Spinal cord (tissue), 10 donors: ENCODE results near the gene DCN. TPM values are rescaled to one million over a fixed set of nuclear protein-coding genes. Genes with fewer than 3 reads are reported as not detected.

ENCODE experiments used
- DNase-seq, 6 donors: peaks; one replicate each; pipeline versions ENCODE4 v3.0.0 to v3.0.0-alpha.2; 2013 to 2015; ENCODE audit warnings: low spot score in 6 of 6, low read depth in 4 of 6
- H3K27ac ChIP-seq: one replicate; pipeline ENCODE4 v1.5.1; 2013; ENCODE audit warnings: low read depth, low read length, control low read depth
- H3K27me3 ChIP-seq: one replicate; pipeline ENCODE4 v1.6.1; 2013; ENCODE audit warnings: low read length; ENCODE audit not compliant: control insufficient read depth, insufficient read depth
- H3K36me3 ChIP-seq: one replicate; pipeline ENCODE4 v1.6.1; 2013; ENCODE audit warnings: low read length; ENCODE audit not compliant: control insufficient read depth, insufficient read depth
- H3K4me1 ChIP-seq: one replicate; pipeline ENCODE4 v1.6.1; 2013; ENCODE audit warnings: low read length; ENCODE audit not compliant: control insufficient read depth, insufficient read depth
- H3K4me3 ChIP-seq: one replicate; pipeline ENCODE4 v1.5.1; 2013; ENCODE audit warnings: low read depth, low read length, control low read depth
- H3K9me3 ChIP-seq: one replicate; pipeline ENCODE4 v1.6.1; 2013; ENCODE audit warnings: low read length; ENCODE audit not compliant: control insufficient read depth, insufficient read depth
- WGBS: methylation state at CpG from one replicate; pipeline ENCODE4 v1.1.5; 2013; ENCODE audit warnings: missing lambda C conversion rate; ENCODE audit not compliant: insufficient coverage; 5-methylcytosine and 5-hydroxymethylcytosine counted together
- polyA plus RNA-seq, 2 donors: library from polyadenylated mRNA; unstranded; fragments of 120-200 nt; gene quantifications; one replicate each; pipeline ENCODE4 v1.2.1, GENCODE V29; 2013; ENCODE audit not compliant: insufficient read length in 2 of 2
- total RNA-seq, 2 donors: library from RNA; depleted of rRNA in 1 of 2; stranded (reverse); fragments of 120-200 nt in 1 of 2; fragments of >200 nt in 1 of 2; gene quantifications; one replicate each; pipeline versions ENCODE4 v1.2.3 to v1.2.4, GENCODE V29; 2013 to 2014
- donor health status: healthy.

The DCN gene
- total and polyA plus RNA-seq, 4 donors: 150 to 1,076 (median 470) TPM

- WGBS: no CpG with 5 or more reads among the region's 2 CpGs
- H3K27ac ChIP-seq: no peak overlapping the region
- no peaks in the 10 kb centered on the region for H3K27me3 ChIP-seq
Measured at GRCh38 chr12:91155990-91156389, 26.6 kb downstream of the DCN start.

GRCh38 chr12:91154131-91154530 is 28.5 kb downstream of the DCN start:
- Histone ChIP-seq H3K36me3 (no peaks in the 10 kb centered on the region), H3K27ac (no peak overlapping the region), H3K4me3 (no peak overlapping the region), H3K4me1 (no peaks in the 10 kb centered on the region), H3K9me3 (no peaks in the 10 kb centered on the region), H3K27me3 (no peaks in the 10 kb centered on the region)
- WGBS: no CpG with 5 or more reads among the region's 3 CpGs
- DNase-seq: no peak

More at GRCh38 chr12:91155990-91156389, 26.6 kb downstream of the DCN start:
- H3K9me3 ChIP-seq: no peaks in the 10 kb centered on the region
- H3K4me3 ChIP-seq: no peak overlapping the region
- DNase-seq: no peak
- H3K4me1 ChIP-seq: no peaks in the 10 kb centered on the region
- H3K36me3 ChIP-seq: no peaks in the 10 kb centered on the region

- H3K36me3 ChIP-seq: no peaks in the 10 kb centered on the region
- H3K4me3 ChIP-seq: no peak overlapping the region
- H3K27me3 ChIP-seq: no peaks in the 10 kb centered on the region
- DNase-seq: no peak
- H3K4me1 ChIP-seq: no peaks in the 10 kb centered on the region
- H3K27ac ChIP-seq: no peak overlapping the region
- 100% methylated on average over 1 of the region's 2 CpGs for WGBS
- H3K9me3 ChIP-seq: no peaks in the 10 kb centered on the region
Measured at GRCh38 chr12:91144053-91144452, 38.6 kb downstream of the DCN start.

GRCh38 chr12:91143206-91143605 is 39.4 kb downstream of the DCN start:
- 100% methylated on average over 1 of the region's 3 CpGs for WGBS
- no peaks in the 10 kb centered on the region for H3K36me3 ChIP-seq
- no peak overlapping the region for H3K4me3 ChIP-seq
- DNase-seq: no peak
- no peaks in the 10 kb centered on the region for H3K4me1 ChIP-seq
- no peak overlapping the region for H3K27ac ChIP-seq
- no peaks in the 10 kb centered on the region for H3K27me3 ChIP-seq
- no peaks in the 10 kb centered on the region for H3K9me3 ChIP-seq

- no peaks in the 10 kb centered on the region for H3K27me3 ChIP-seq
- H3K4me3 ChIP-seq: no peak overlapping the region
- no peaks in the 10 kb centered on the region for H3K4me1 ChIP-seq
- 84% methylated on average over 2 of the region's 3 CpGs for WGBS
- H3K9me3 ChIP-seq: no peaks in the 10 kb centered on the region
- no peaks in the 10 kb centered on the region for H3K36me3 ChIP-seq
- no peak overlapping the region for H3K27ac ChIP-seq
- no peak for DNase-seq
Measured at GRCh38 chr12:91142221-91142631, 40.4 kb downstream of the DCN start.

- Histone ChIP-seq H3K4me1 (no peaks in the 10 kb centered on the region), H3K4me3 (no peak overlapping the region), H3K27ac (no peak overlapping the region), H3K36me3 (no peaks in the 10 kb centered on the region), H3K9me3 (no peaks in the 10 kb centered on the region), H3K27me3 (no peaks in the 10 kb centered on the region)
- no CpG with 5 or more reads among the region's 1 CpG for WGBS
- peak in 1 of 6 donors; percentile 46 for DNase-seq
Measured at GRCh38 chr12:91140026-91140931, 42.3 kb downstream of the DCN start.

GRCh38 chr12:91139286-91139685 is 43.3 kb downstream of the DCN start:
- no peak overlapping the region for H3K4me3 ChIP-seq
- H3K9me3 ChIP-seq: no peaks in the 10 kb centered on the region
- no CpG with 5 or more reads among the region's 2 CpGs for WGBS
- no peaks in the 10 kb centered on the region for H3K36me3 ChIP-seq
- H3K27ac ChIP-seq: no peak overlapping the region
- no peaks in the 10 kb centered on the region for H3K27me3 ChIP-seq
- DNase-seq: peak in 2 of 6 donors; percentile 11
- no peaks in the 10 kb centered on the region for H3K4me1 ChIP-seq

- DNase-seq: peak in 1 of 6 donors; percentile 10
- Histone ChIP-seq H3K27ac (peak overlapping the region; percentile 16), H3K9me3 (no peaks in the 10 kb centered on the region)
Measured at GRCh38 chr12:91138337-91138920, 44.2 kb downstream of the DCN start.

GRCh38 chr12:91133871-91134270 is 48.7 kb downstream of the DCN start:
- WGBS: no CpG with 5 or more reads among the region's 1 CpG
- Histone ChIP-seq H3K27ac (no peak overlapping the region), H3K9me3 (no peaks in the 10 kb centered on the region), H3K4me1 (no peaks in the 10 kb centered on the region), H3K4me3 (no peak overlapping the region), H3K27me3 (no peaks in the 10 kb centered on the region), H3K36me3 (no peaks in the 10 kb centered on the region)
- DNase-seq: no peak

More at GRCh38 chr12:91138337-91138920, 44.2 kb downstream of the DCN start:
- Histone ChIP-seq H3K4me3 (no peak overlapping the region), H3K36me3 (no peaks in the 10 kb centered on the region), H3K4me1 (no peaks in the 10 kb centered on the region), H3K27me3 (no peaks in the 10 kb centered on the region)
- WGBS: no CpG with 5 or more reads among the region's 1 CpG
